ENCODE measurements around the gene GNAQ. TPM values are rescaled to one million over a fixed set of nuclear protein-coding genes. Genes with fewer than 3 reads are reported as not detected.

Gene GNAQ
- total RNA-seq, 4 donors from 2014 or later, result 18.1 to 35.1 (median 24.0) TPM

DNA sequence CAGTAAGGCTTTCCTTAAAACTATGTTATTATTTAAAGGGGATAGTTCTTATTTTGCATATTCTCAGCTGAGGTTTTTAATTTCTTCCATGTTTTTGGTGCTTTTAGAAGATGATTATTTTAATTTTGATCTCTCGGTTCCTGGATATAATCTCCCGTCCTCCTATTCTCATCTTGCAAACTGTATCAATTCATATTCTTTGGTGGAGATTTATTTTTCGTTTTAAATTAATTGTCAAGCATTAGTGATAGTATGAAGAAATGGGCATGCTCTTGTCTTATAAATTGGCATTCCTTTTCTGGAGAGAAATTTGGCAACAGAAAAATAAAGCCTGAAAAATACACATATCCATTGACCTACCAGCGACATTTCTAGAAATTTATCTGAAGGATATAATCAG, 15.5 kb upstream of the GNAQ start:
- DNase-seq, result no peak
- 86 to 91% methylated on average over 4 of the region's 4 CpGs for WGBS, 2 donors
- no peaks in the 10 kb centered on the region for H3K36me3 ChIP-seq
- no peaks in the 10 kb centered on the region for H3K9me3 ChIP-seq
- TF ChIP-seq POLR2A (IDR thresholded peaks at IDR 0.05), result no peak
- TF ChIP-seq, protein P1, sequence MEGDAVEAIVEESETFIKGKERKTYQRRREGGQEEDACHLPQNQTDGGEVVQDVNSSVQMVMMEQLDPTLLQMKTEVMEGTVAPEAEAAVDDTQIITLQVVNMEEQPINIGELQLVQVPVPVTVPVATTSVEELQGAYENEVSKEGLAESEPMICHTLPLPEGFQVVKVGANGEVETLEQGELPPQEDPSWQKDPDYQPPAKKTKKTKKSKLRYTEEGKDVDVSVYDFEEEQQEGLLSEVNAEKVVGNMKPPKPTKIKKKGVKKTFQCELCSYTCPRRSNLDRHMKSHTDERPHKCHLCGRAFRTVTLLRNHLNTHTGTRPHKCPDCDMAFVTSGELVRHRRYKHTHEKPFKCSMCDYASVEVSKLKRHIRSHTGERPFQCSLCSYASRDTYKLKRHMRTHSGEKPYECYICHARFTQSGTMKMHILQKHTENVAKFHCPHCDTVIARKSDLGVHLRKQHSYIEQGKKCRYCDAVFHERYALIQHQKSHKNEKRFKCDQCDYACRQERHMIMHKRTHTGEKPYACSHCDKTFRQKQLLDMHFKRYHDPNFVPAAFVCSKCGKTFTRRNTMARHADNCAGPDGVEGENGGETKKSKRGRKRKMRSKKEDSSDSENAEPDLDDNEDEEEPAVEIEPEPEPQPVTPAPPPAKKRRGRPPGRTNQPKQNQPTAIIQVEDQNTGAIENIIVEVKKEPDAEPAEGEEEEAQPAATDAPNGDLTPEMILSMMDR (IDR thresholded peaks at IDR 0.05), result no peak
- no peak overlapping the region for H3K4me3 ChIP-seq
- no peak overlapping the region for H3K27ac ChIP-seq
- H3K27me3 ChIP-seq, result no peaks in the 10 kb centered on the region
- no peaks in the 10 kb centered on the region for H3K4me1 ChIP-seq
- intact Hi-C loops (cut with DNase I), result no loop called here

DNA sequence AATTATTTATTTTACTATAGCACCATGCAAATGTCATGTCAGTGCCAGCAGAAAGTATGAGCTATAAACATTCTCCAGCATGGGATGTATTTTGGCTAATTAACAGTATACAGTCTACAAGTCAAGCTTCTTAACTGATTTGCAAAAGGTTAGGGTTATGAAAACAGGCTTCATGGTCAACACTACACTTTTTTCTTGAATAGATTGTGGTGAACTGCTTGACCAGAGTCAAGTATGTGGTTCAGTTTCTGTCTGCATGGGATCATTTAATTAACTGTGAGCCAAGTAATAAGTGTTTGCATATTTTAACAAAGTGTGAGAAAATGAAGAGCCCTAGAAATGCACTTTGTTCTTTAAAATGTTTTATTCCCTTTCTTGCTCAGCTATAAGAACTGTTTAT, 14.5 kb upstream of the GNAQ start:
- intact Hi-C loops (cut with DNase I), result no loop called here
- no peaks in the 10 kb centered on the region for H3K4me1 ChIP-seq
- no peak overlapping the region for H3K27ac ChIP-seq
- no peaks in the 10 kb centered on the region for H3K36me3 ChIP-seq
- no peak for DNase-seq
- no peaks in the 10 kb centered on the region for H3K9me3 ChIP-seq
- no peaks in the 10 kb centered on the region for H3K27me3 ChIP-seq
- H3K4me3 ChIP-seq, result no peak overlapping the region
- no peak for TF ChIP-seq POLR2A (IDR thresholded peaks at IDR 0.05)
- TF ChIP-seq, protein P1 (IDR thresholded peaks at IDR 0.05), result no peak

- H3K4me3 ChIP-seq, result no peak overlapping the region
- no peaks in the 10 kb centered on the region for H3K36me3 ChIP-seq
- TF ChIP-seq POLR2A (IDR thresholded peaks at IDR 0.05), result no peak
- TF ChIP-seq, protein P1 (IDR thresholded peaks at IDR 0.05), result no peak
- H3K27me3 ChIP-seq, result no peaks in the 10 kb centered on the region
- no peak overlapping the region for H3K27ac ChIP-seq
- no peaks in the 10 kb centered on the region for H3K4me1 ChIP-seq
- intact Hi-C loops (cut with DNase I), result no loop called here
- 50 to 58% methylated on average over 4 of the region's 4 CpGs for WGBS, 2 donors
- DNase-seq, result no peak
- H3K9me3 ChIP-seq, result no peaks in the 10 kb centered on the region
These were observed 13.3 kb upstream of the GNAQ start for GRCh38 chr9:78044886-78045285.

DNA sequence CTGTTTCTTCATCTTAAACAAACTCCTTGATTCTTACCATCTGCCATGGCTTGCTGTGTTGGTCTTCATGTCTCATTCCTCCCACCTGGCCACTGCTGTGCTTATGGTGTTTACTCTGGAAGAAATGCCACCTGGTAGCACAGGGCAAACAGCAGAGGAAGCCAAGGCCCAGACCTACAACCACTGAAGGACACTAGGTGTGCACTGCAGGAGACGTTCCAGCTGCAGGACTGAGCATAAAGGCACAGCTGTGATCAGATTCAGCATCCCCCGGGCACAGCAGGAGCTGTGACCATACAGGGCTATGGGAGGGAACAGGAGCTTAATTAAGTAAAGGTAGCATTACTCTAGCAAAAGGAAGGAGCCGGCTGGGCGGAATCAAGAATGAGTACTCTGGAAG, 12.6 kb upstream of the GNAQ start:
- intact Hi-C loops (cut with DNase I), result no loop called here
- no peaks in the 10 kb centered on the region for H3K36me3 ChIP-seq
- no peak for DNase-seq
- no peak overlapping the region for H3K27ac ChIP-seq
- H3K27me3 ChIP-seq, result no peaks in the 10 kb centered on the region
- H3K4me1 ChIP-seq, result no peaks in the 10 kb centered on the region
- 77 to 91% methylated on average over 4 of the region's 4 CpGs for WGBS, 2 donors
- TF ChIP-seq POLR2A (IDR thresholded peaks at IDR 0.05), result no peak
- TF ChIP-seq, protein P1 (IDR thresholded peaks at IDR 0.05), result no peak
- H3K9me3 ChIP-seq, result no peaks in the 10 kb centered on the region
- H3K4me3 ChIP-seq, result no peak overlapping the region

DNA sequence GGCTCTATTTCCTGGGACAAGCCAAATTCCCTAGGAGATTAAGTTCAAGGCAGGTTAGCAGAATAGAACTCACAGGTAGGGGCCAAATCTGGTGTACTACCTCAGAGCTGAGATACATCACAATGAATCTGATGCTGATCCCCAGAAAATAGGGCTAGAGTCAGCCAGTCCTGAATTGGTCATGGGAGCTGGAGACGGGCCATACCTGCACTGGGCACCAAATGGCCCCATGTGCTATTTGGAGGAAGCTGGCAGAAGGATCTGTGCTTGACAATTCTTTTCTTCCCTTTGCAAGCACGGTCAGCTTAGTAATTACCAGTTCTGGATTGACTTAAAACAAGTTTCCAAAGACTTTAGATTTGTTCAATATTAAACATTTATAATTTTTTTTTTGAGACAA, 10.4 kb upstream of the GNAQ start:
- H3K27me3 ChIP-seq, result no peaks in the 10 kb centered on the region
- TF ChIP-seq POLR2A (IDR thresholded peaks at IDR 0.05), result no peak
- TF ChIP-seq, protein P1 (IDR thresholded peaks at IDR 0.05), result no peak
- H3K4me3 ChIP-seq, result no peak overlapping the region
- H3K9me3 ChIP-seq, result no peaks in the 10 kb centered on the region
- no peaks in the 10 kb centered on the region for H3K36me3 ChIP-seq
- H3K27ac ChIP-seq, result no peak overlapping the region
- WGBS, 2 donors, result 78 to 91% methylated on average over 2 of the region's 2 CpGs
- H3K4me1 ChIP-seq, result no peaks in the 10 kb centered on the region
- DNase-seq, result no peak
- intact Hi-C loops (cut with DNase I), result no loop called here
